IPS-18a (cell line): ENCODE results near the gene OR6B1.
"Not testable (repeated sequence)": the region's sequence is repeated elsewhere in the genome, so short reads cannot be mapped to it uniquely, and the experiment has no call there.

Experiments used
- H3K27ac ChIP-seq: one replicate; pipeline ENCODE4 v1.5.1; 2013; ENCODE audit warnings: low read length
- H3K27me3 ChIP-seq: one replicate; pipeline ENCODE4 v1.6.1; 2013; ENCODE audit warnings: mild to moderate bottlenecking, low read length; ENCODE audit not compliant: control insufficient read depth, insufficient read depth
- H3K36me3 ChIP-seq: one replicate; pipeline ENCODE4 v1.6.1; 2013; ENCODE audit warnings: low read depth, low read length; ENCODE audit not compliant: control insufficient read depth
- H3K4me1 ChIP-seq: one replicate; pipeline ENCODE4 v1.6.1; 2013; ENCODE audit warnings: low read depth, low read length; ENCODE audit not compliant: control insufficient read depth
- H3K4me3 ChIP-seq: one replicate; pipeline ENCODE4 v1.5.1; 2013; ENCODE audit warnings: low read length
- H3K9ac ChIP-seq: one replicate; pipeline ENCODE4 v1.6.1; 2013; ENCODE audit warnings: mild to moderate bottlenecking, low read length, moderate library complexity
- H3K9me3 ChIP-seq: one replicate; pipeline ENCODE4 v1.6.1; 2013; ENCODE audit warnings: low read depth, low read length; ENCODE audit not compliant: control insufficient read depth

The OR6B1 gene

GRCh38 chr7:144006692-144007042 lies 6.5 kb downstream of the OR6B1 start:
- no peak overlapping the region for H3K27ac ChIP-seq
- H3K4me1 ChIP-seq, result no peaks in the 10 kb centered on the region
- no peaks in the 10 kb centered on the region for H3K36me3 ChIP-seq
- H3K4me3 ChIP-seq, result no peak overlapping the region
- H3K9me3 ChIP-seq, result peaks cover 10% of the 10 kb centered on the region
- no peak overlapping the region for H3K9ac ChIP-seq
- no peaks in the 10 kb centered on the region for H3K27me3 ChIP-seq

DNA sequence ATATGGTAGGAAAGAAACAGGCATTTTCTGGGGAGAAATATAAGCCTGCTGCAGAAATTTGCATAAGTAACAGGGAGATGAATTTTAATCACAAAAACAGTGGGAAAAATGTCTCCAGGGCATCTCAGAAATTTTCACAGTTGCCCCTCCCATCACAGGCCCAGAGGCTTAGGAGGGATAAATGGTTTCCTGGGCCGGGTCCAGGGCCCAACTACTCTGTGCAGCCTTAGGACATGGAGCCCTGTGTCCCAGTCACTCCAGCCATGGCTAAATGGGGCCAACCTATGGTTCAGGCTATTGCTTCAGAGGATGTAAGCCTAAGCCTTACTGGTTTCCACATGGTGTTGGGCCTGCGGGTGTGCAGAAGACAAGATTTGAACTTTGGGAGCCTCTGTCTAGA lies 9.2 kb downstream of the OR6B1 start:
- H3K27me3 ChIP-seq, result no peaks in the 10 kb centered on the region
- H3K9me3 ChIP-seq, result peaks cover 10% of the 10 kb centered on the region
- H3K9ac ChIP-seq, result no peak overlapping the region
- no peaks in the 10 kb centered on the region for H3K4me1 ChIP-seq
- H3K4me3 ChIP-seq, result no peak overlapping the region
- H3K36me3 ChIP-seq, result no peaks in the 10 kb centered on the region
- no peak overlapping the region for H3K27ac ChIP-seq

DNA sequence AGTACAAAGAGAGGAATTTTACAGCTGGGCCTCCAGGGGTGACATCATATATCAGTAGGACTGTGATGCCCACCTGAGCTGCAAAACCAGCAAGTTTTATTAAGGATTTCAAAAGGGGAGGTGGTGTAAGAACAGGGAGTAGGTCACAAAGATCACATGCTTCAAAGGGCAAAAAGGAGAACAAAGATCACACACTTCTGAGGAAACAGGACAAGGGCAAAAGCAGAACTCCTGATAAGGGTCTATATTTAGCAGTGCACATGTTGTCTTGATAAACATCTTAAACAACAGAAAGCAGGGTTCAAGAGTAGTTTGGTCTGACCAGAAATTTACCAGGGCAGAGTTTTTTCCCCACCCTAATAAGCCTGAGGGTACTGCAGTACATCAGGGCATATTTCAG lies 9.9 kb downstream of the OR6B1 start:
- H3K27ac ChIP-seq, H3K4me3 ChIP-seq, H3K27me3 ChIP-seq, H3K4me1 ChIP-seq, H3K36me3 ChIP-seq, H3K9ac ChIP-seq: not testable (repeated sequence)
- peaks cover 10% of the 10 kb centered on the region for H3K9me3 ChIP-seq

GRCh38 chr7:144010821-144011220 lies 10.7 kb downstream of the OR6B1 start:
- H3K27me3 ChIP-seq, H3K9ac ChIP-seq: not testable (repeated sequence)

DNA sequence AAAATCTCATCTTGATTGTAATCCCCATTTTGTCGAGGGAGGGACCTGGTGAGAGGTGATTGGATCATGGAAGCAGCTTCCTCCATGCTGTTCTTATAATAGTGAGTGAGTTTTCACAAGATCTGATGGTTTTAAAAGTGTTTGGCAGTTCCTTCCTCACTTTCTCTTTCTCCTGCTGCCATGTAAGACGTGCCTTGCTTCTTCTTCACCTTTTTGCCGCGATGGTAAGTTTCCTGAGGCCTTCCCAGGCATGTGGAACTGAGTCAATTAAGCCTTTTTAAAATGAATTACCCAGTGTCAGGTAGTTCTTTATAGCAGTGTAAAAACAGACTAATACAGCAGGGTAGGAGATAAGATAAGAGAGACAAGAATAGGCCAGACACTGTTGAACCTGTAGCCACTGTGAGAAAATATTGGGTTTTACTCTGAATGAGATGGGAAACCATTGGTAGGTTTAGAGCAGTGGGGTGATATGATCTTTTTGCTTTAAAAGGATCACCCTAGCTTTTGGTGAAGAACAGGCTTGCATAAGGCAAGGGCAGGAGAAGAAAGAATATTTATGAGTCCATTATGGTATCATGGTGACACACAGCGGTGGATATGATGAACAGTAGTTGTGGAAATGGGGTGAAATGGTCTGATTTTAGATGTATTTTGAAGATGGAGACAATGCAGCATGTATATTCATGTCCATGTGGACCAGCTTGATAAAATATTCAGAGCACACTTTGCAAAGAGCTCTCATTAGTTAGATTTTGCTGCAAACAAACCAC lies 11.5 kb downstream of the OR6B1 start:
- no peak overlapping the region for H3K27ac ChIP-seq
- no peak overlapping the region for H3K9ac ChIP-seq
- no peaks in the 10 kb centered on the region for H3K4me1 ChIP-seq
- H3K9me3 ChIP-seq, result peaks cover 10% of the 10 kb centered on the region
- H3K4me3 ChIP-seq, result no peak overlapping the region
- H3K27me3 ChIP-seq, result no peaks in the 10 kb centered on the region
- H3K36me3 ChIP-seq, result no peaks in the 10 kb centered on the region

More at GRCh38 chr7:144010821-144011220, 10.7 kb downstream of the OR6B1 start:
- H3K4me1 ChIP-seq, H3K36me3 ChIP-seq, H3K27ac ChIP-seq, H3K4me3 ChIP-seq: not testable (repeated sequence)
- H3K9me3 ChIP-seq, result peaks cover 10% of the 10 kb centered on the region

DNA sequence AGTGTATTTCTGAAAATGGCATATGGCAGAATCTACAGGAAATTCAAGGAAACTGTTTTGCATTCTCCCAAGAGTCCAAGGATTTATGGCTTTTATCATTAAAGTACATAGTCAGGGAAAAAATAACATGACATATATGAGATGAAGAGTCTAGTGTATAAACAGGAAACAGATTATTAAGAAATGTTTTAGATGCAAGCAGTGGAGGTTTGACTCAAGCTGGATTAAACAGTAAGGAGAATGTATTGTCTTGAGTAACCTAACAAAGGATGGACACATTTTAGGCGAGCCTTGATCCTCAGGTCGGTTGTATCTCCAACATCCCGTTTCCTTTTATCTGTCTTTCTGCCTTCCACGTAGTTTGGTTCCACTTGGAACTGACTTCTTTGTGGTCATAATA lies 17.9 kb downstream of the OR6B1 start:
- no peak overlapping the region for H3K9ac ChIP-seq
- H3K36me3 ChIP-seq, result no peaks in the 10 kb centered on the region

GRCh38 chr7:144019457-144019856 lies 19.3 kb downstream of the OR6B1 start:
- no peak overlapping the region for H3K9ac ChIP-seq
- H3K27me3 ChIP-seq, result no peaks in the 10 kb centered on the region
- no peaks in the 10 kb centered on the region for H3K9me3 ChIP-seq
- H3K27ac ChIP-seq, result no peak overlapping the region
- peaks cover 4% of the 10 kb centered on the region for H3K4me1 ChIP-seq
- H3K36me3 ChIP-seq, result no peaks in the 10 kb centered on the region
- H3K4me3 ChIP-seq, result no peak overlapping the region

More for the DNA sequence above, 17.9 kb downstream of the OR6B1 start:
- Histone ChIP-seq H3K27ac (no peak overlapping the region), H3K4me3 (no peak overlapping the region), H3K4me1 (peaks cover 4% of the 10 kb centered on the region), H3K27me3 (no peaks in the 10 kb centered on the region), H3K9me3 (no peaks in the 10 kb centered on the region)

DNA sequence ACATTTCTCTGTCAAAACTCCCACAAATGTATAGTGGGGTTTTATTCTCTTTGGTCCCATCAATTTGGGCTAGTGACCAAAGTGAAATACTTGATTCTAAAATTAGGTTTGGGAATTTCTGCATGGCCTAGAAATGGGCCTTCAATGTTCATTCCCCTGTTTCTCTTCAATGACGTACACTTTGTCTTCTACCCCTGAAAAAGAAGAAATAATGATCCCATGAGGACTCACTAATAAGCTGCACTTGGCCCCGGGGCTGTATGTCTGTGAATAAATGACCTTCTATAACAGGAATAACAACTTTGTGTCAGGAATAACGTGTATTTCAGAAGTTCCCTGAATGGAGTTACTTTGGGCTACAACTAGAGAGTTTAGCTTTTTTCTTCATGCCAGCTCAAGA lies 20.2 kb downstream of the OR6B1 start:
- Histone ChIP-seq H3K9me3 (no peaks in the 10 kb centered on the region), H3K27ac (no peak overlapping the region), H3K4me1 (peaks cover 4% of the 10 kb centered on the region), H3K36me3 (no peaks in the 10 kb centered on the region), H3K4me3 (no peak overlapping the region), H3K27me3 (no peaks in the 10 kb centered on the region), H3K9ac (no peak overlapping the region)

- H3K4me1 ChIP-seq, result peaks cover 4% of the 10 kb centered on the region
- H3K9ac ChIP-seq, result no peak overlapping the region
- no peaks in the 10 kb centered on the region for H3K27me3 ChIP-seq
These were observed 22.0 kb downstream of the OR6B1 start for GRCh38 chr7:144022169-144022568.

GRCh38 chr7:144023171-144023827 lies 23.2 kb downstream of the OR6B1 start:
- Histone ChIP-seq H3K27ac (no peak overlapping the region), H3K4me3 (no peak overlapping the region), H3K36me3 (no peaks in the 10 kb centered on the region), H3K9me3 (no peaks in the 10 kb centered on the region), H3K4me1 (peaks cover 4% of the 10 kb centered on the region), H3K9ac (no peak overlapping the region), H3K27me3 (no peaks in the 10 kb centered on the region)

More at GRCh38 chr7:144022169-144022568, 22.0 kb downstream of the OR6B1 start:
- Histone ChIP-seq H3K4me3 (no peak overlapping the region), H3K27ac (no peak overlapping the region), H3K36me3 (no peaks in the 10 kb centered on the region), H3K9me3 (no peaks in the 10 kb centered on the region)

DNA sequence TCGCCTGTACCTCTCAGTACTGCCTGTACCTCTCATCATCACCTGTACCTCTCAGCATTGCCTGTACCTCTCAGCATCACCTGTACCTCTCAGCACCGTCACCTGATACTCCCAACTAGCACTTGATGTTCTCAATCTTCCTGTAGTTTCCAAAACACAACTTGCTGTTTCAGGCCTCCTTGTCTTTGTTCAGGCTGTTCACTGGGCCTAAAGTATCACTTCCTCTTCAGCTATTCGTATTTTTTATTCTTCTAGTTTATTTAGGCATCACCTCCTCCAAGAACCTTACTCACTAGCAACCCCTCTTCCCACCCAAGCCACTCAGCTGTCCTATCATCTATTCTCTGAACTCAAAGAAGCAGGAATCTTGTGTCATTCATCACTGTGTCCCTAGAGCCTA lies 24.1 kb downstream of the OR6B1 start:
- Histone ChIP-seq H3K36me3 (no peaks in the 10 kb centered on the region), H3K9ac (no peak overlapping the region), H3K27ac (no peak overlapping the region), H3K4me1 (peaks cover 4% of the 10 kb centered on the region), H3K27me3 (no peaks in the 10 kb centered on the region), H3K9me3 (no peaks in the 10 kb centered on the region), H3K4me3 (no peak overlapping the region)
